IPS-18a (cell line): ENCODE measurements around the gene C1QTNF8.

Source experiments
- H3K27ac ChIP-seq: one replicate; pipeline ENCODE4 v1.5.1; 2013; ENCODE audit warnings: low read length
- H3K27me3 ChIP-seq: one replicate; pipeline ENCODE4 v1.6.1; 2013; ENCODE audit warnings: mild to moderate bottlenecking, low read length; ENCODE audit not compliant: control insufficient read depth, insufficient read depth
- H3K36me3 ChIP-seq: one replicate; pipeline ENCODE4 v1.6.1; 2013; ENCODE audit warnings: low read depth, low read length; ENCODE audit not compliant: control insufficient read depth
- H3K4me1 ChIP-seq: one replicate; pipeline ENCODE4 v1.6.1; 2013; ENCODE audit warnings: low read depth, low read length; ENCODE audit not compliant: control insufficient read depth
- H3K4me3 ChIP-seq: one replicate; pipeline ENCODE4 v1.5.1; 2013; ENCODE audit warnings: low read length
- H3K9ac ChIP-seq: one replicate; pipeline ENCODE4 v1.6.1; 2013; ENCODE audit warnings: mild to moderate bottlenecking, low read length, moderate library complexity
- H3K9me3 ChIP-seq: one replicate; pipeline ENCODE4 v1.6.1; 2013; ENCODE audit warnings: low read depth, low read length; ENCODE audit not compliant: control insufficient read depth

C1QTNF8 gene

GRCh38 chr16:1069154-1069553, 26.9 kb downstream of the C1QTNF8 start:
- Histone ChIP-seq H3K9ac (no peak overlapping the region), H3K4me1 (peaks cover 8% of the 10 kb centered on the region), H3K27me3 (peaks cover 23% of the 10 kb centered on the region), H3K4me3 (no peak overlapping the region), H3K9me3 (no peaks in the 10 kb centered on the region), H3K27ac (no peak overlapping the region), H3K36me3 (no peaks in the 10 kb centered on the region)

DNA sequence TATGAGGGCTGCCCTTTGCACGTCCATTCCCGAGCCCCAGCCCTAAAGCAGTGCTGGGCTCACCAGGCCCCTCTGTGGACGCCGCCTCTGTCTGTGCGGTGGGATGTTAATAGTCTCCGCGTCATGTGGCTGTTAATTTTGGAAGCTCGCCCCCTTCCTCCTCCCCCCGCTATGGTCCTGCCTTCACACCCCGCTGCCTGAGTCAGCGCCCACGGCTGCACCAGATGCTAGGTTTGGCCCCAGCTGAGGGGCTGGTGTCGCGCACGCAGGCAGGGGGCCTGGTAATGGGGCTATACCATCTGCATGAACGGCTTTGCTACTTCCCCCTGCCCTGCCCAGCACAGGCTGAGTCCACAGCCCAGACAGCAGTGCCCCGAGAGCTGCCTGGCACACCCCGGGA, 27.6 kb downstream of the C1QTNF8 start:
- peaks cover 8% of the 10 kb centered on the region for H3K4me1 ChIP-seq
- H3K9ac ChIP-seq, result no peak overlapping the region
- peaks cover 19% of the 10 kb centered on the region for H3K27me3 ChIP-seq
- H3K27ac ChIP-seq, result no peak overlapping the region
- no peak overlapping the region for H3K4me3 ChIP-seq
- H3K36me3 ChIP-seq, result no peaks in the 10 kb centered on the region
- H3K9me3 ChIP-seq, result no peaks in the 10 kb centered on the region

DNA sequence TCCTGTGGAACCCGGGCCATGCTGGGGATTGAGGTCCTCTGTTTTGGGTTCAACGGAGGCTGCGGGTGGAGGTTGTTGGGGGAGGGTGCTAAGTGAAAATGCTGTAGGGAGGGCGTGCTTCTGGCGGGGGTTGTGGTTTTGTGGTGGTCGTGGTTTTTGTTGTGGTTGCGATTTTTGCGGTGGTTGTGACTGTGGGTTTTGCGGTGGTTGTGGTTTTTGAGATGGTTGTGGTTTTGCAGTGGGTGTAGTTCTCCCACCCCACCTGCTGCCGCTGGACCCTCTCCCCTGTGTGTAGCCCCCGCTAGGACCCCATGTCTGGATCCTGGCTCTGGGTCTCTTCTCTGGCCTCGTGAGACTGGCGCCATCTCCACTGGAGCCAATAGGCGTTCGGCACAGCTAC, 28.4 kb downstream of the C1QTNF8 start:
- Histone ChIP-seq H3K4me1 (peaks cover 8% of the 10 kb centered on the region), H3K9me3 (no peaks in the 10 kb centered on the region), H3K36me3 (no peaks in the 10 kb centered on the region), H3K27me3 (peaks cover 11% of the 10 kb centered on the region), H3K9ac (no peak overlapping the region), H3K27ac (no peak overlapping the region), H3K4me3 (no peak overlapping the region)

- Histone ChIP-seq H3K4me1 (peaks cover 8% of the 10 kb centered on the region), H3K36me3 (no peaks in the 10 kb centered on the region), H3K27me3 (peaks cover 3% of the 10 kb centered on the region), H3K9ac (no peak overlapping the region), H3K4me3 (no peak overlapping the region), H3K9me3 (no peaks in the 10 kb centered on the region), H3K27ac (no peak overlapping the region)
Measured at GRCh38 chr16:1066584-1067172, 29.4 kb downstream of the C1QTNF8 start.

DNA sequence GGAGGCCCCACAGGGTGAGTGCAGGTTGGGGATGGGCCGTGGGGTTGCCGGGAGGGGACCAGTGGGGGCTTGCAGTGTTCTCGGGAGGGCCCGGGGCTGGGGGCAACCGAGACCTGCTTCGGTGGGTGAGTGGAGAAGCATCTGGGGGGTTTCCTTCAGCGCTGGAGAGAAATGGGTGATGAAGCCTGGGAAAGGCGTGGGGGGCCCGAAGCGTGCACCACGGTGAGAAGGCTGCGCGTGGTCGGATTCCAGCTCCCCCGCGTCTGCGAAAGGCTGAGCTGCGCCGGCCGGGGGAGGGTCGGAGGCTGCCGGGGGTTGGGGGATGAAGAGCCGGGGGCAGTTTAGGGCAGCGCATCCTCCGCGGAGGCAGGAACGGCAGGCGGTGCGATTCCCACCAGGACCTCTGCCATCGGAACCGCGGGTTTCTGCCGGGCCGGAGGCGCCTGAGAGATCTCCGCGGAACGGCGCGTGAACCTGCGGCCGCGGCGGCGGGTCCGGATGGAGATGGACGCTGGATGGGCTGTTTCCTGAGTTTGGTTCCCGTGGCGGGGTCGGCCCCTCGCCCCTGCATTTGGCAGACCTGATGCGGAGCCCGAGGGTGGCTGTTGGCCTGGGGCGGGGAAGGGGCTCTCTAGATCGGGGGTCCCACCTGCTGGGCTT, 30.4 kb downstream of the C1QTNF8 start:
- Histone ChIP-seq H3K4me3 (no peak overlapping the region), H3K36me3 (no peaks in the 10 kb centered on the region), H3K27ac (no peak overlapping the region), H3K9ac (no peak overlapping the region), H3K27me3 (no peaks in the 10 kb centered on the region), H3K4me1 (peaks cover 7% of the 10 kb centered on the region), H3K9me3 (no peaks in the 10 kb centered on the region)

DNA sequence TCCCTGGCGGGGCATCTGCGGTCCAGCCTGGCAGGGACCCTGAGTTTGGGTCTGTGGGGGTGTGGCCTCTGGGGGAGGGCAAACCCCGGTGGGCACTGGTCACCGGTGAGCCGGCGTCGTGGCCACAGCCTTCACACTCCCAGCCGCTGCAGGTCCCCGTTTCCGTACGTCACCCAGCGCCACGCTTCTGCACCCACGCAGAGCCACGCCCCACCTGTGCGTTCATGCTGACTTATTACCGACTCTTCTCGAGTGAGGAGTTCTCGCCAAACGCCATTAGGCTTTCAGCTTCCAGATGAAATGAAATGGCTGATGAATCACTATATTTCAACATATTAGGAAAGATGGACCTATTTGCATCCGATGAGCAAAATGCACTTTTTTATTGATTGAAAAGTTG, 32.3 kb downstream of the C1QTNF8 start:
- Histone ChIP-seq H3K9ac (no peak overlapping the region), H3K4me1 (no peaks in the 10 kb centered on the region), H3K27ac (no peak overlapping the region), H3K36me3 (no peaks in the 10 kb centered on the region), H3K9me3 (no peaks in the 10 kb centered on the region), H3K4me3 (no peak overlapping the region), H3K27me3 (no peaks in the 10 kb centered on the region)

DNA sequence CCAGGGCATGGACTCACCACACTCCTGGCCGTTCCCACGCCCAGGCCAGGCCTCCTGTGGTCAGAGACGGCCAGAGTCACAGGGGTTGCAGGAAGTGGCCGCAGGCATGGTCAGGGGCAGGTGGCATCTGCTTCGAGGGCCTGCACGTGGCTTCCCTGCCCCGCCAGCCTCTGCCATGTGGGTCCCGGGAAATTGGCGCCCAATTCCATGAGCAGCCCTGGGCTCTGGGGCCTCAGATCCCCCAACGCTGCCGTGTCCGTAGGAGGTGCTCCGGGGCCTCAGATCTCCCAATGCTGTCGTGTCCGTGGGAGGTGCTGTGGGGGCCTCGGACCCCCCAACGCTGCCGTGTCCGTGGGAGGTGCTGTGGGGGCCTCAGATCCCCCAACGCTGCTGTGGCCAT, 33.1 kb downstream of the C1QTNF8 start:
- Histone ChIP-seq H3K4me1 (no peaks in the 10 kb centered on the region), H3K27me3 (no peaks in the 10 kb centered on the region), H3K4me3 (no peak overlapping the region), H3K36me3 (no peaks in the 10 kb centered on the region), H3K9me3 (no peaks in the 10 kb centered on the region), H3K9ac (no peak overlapping the region), H3K27ac (no peak overlapping the region)

DNA sequence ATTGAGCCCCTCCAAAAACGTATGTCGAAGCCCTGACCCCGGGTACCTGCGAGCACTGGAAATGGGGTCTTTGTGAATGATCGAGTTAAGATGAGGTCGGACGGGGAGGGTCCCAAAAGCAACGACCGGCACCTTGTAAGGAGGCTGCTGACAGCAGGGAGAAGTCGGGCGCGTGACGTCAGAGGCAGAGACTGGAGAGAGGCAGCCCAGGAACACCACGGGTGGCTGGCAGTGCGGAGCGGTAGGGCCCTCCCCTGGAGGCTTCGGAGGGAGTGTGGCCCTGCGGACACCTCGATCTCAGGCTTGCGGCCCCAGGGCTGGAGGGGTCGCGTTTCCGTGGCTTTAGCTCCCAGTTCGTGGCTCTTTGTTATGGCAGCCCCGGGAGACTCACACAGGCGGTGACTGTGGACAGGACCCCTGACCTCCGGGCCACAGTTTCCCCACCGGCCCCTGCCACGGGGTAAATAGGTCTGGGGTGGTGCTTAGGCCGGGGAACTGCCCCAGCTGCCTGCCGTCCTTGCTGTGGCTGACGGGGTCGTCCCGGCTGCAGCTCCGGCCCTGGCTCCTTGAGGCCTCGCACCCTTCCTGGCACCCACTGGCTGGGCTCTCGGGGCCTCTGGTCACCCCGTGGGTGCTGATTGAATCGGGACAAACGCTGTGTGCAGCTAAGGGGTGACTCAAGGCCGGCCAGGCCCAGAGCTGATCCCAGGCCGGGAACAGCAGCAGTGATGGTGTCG, 34.1 kb downstream of the C1QTNF8 start:
- H3K4me1 ChIP-seq, result no peaks in the 10 kb centered on the region
- no peak overlapping the region for H3K9ac ChIP-seq
- H3K9me3 ChIP-seq, result no peaks in the 10 kb centered on the region
- no peaks in the 10 kb centered on the region for H3K36me3 ChIP-seq
- no peaks in the 10 kb centered on the region for H3K27me3 ChIP-seq
- H3K27ac ChIP-seq, result no peak overlapping the region
- no peak overlapping the region for H3K4me3 ChIP-seq

GRCh38 chr16:1060416-1061340, 35.4 kb downstream of the C1QTNF8 start:
- Histone ChIP-seq H3K27ac (no peak overlapping the region), H3K9ac (no peak overlapping the region), H3K27me3 (no peaks in the 10 kb centered on the region), H3K4me1 (no peaks in the 10 kb centered on the region), H3K36me3 (no peaks in the 10 kb centered on the region), H3K9me3 (no peaks in the 10 kb centered on the region), H3K4me3 (no peak overlapping the region)

DNA sequence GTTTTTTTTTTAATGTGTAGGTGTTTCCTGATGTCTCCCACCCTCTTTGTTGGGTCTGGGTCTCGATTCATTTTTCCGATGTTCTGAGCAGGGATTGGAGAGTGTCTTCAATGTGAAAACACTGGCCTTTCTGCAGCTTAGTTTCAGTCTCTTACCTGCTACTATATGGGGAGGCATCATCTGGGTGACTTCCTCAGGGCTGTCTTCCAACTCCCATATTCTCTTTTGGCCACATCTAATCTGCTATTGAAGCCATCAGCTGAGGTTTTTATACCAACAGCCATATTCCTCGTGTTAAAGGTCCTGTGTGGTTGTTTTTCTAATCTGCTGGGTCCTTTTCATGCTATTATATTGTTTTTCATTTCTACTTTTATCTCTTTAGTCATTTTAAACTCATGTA, 36.7 kb downstream of the C1QTNF8 start:
- no peaks in the 10 kb centered on the region for H3K9me3 ChIP-seq
- H3K27me3 ChIP-seq, result no peaks in the 10 kb centered on the region
- no peak overlapping the region for H3K27ac ChIP-seq
- H3K9ac ChIP-seq, result no peak overlapping the region
- H3K4me1 ChIP-seq, result no peaks in the 10 kb centered on the region
- H3K36me3 ChIP-seq, result no peaks in the 10 kb centered on the region
- no peak overlapping the region for H3K4me3 ChIP-seq

GRCh38 chr16:1058216-1058615, 37.8 kb downstream of the C1QTNF8 start:
- Histone ChIP-seq H3K4me3 (no peak overlapping the region), H3K9ac (no peak overlapping the region), H3K27ac (no peak overlapping the region), H3K4me1 (no peaks in the 10 kb centered on the region), H3K27me3 (no peaks in the 10 kb centered on the region), H3K9me3 (no peaks in the 10 kb centered on the region), H3K36me3 (no peaks in the 10 kb centered on the region)
